ENCODE measurements around the gene PPP1R12A.

The PPP1R12A gene

DNA sequence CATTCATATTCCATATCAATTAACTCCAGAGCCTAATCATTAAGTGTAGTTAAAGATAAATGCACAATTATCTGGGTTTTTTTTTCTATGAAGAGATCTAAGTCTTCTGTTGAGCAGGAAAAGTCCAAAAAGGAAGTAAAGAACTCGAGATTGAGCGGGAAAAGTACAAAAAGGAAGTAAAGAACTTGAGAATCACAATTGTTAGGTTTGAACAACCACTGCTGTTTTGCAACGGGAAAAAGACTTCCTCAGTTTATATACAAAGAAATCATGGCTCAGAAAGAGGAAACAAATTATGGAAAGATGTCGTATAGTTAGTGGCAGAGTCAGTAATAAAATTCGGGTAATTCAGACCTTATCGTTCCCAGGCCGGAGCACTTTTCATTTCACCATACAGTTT lies 63.3 kb downstream of the PPP1R12A start:
- no peak overlapping the region for H3K27ac ChIP-seq (ENCODE audit: low read depth, low read length)
- H3K4me3 ChIP-seq (ENCODE audit: low read depth, low read length) = no peak overlapping the region
- H3K27me3 ChIP-seq (ENCODE audit: control insufficient read depth, insufficient read depth, low read length) = no peaks in the 10 kb centered on the region
- no peak overlapping the region for H3K9ac ChIP-seq (ENCODE audit: low read depth, low read length)
- H3K9me3 ChIP-seq (ENCODE audit: control insufficient read depth, insufficient read depth, low read length) = no peaks in the 10 kb centered on the region
- peaks cover 23% of the 10 kb centered on the region for H3K4me1 ChIP-seq (ENCODE audit: control insufficient read depth, insufficient read depth, low read length)
- peaks cover 22% of the 10 kb centered on the region for H3K36me3 ChIP-seq (ENCODE audit: control insufficient read depth, insufficient read depth, low read length)

DNA sequence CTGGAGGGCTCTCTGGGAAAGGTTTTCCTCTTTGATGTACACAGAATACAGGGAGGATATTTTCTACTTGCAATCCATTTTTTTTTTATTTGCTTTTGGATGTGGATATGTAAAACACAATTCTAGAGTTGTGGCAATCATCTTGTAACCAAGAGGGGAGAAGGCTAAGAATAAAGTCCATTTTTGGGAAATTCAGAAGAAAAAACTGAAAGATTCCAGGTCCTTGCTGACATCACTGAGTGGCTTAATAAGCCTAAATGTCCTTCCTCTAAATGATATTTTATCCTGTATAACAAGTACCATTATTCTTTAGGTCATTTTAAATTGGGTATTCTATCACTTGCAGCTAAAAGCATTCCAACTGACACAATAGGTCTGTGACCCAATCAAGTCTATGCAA lies 64.0 kb downstream of the PPP1R12A start:
- peaks cover 22% of the 10 kb centered on the region for H3K36me3 ChIP-seq (ENCODE audit: control insufficient read depth, insufficient read depth, low read length)
- no peak overlapping the region for H3K9ac ChIP-seq (ENCODE audit: low read depth, low read length)
- H3K27ac ChIP-seq (ENCODE audit: low read depth, low read length) = no peak overlapping the region
- H3K4me3 ChIP-seq (ENCODE audit: low read depth, low read length) = no peak overlapping the region
- no peaks in the 10 kb centered on the region for H3K9me3 ChIP-seq (ENCODE audit: control insufficient read depth, insufficient read depth, low read length)
- no peaks in the 10 kb centered on the region for H3K27me3 ChIP-seq (ENCODE audit: control insufficient read depth, insufficient read depth, low read length)
- peaks cover 16% of the 10 kb centered on the region for H3K4me1 ChIP-seq (ENCODE audit: control insufficient read depth, insufficient read depth, low read length)

DNA sequence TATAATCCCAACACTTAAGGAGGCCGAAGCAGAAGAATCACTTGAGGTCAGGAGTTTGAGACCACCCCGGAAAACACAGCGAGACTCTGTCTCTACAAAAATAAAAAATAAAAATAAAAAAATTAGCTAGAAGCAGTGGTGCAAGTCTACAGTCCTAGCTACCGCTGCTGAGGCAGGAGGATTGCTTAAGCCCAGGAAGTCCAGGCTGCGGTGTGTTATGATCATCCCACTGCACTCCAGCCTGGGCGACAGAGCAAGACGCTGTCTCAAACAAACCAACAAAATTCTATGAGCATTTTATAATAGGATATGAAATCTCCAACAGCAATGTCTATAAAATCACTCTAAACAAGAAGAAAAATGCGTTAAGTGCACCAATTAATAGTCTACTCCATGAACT lies 75.3 kb downstream of the PPP1R12A start:
- no peak overlapping the region for H3K27ac ChIP-seq (ENCODE audit: low read depth, low read length)
- peaks cover 4% of the 10 kb centered on the region; the same call in 1 of the 2 replicates for H3K36me3 ChIP-seq (ENCODE audit: control insufficient read depth, insufficient read depth, low read length)
- H3K4me1 ChIP-seq (ENCODE audit: control insufficient read depth, insufficient read depth, low read length) = peaks cover 8% of the 10 kb centered on the region
- H3K9me3 ChIP-seq (ENCODE audit: control insufficient read depth, insufficient read depth, low read length) = no peaks in the 10 kb centered on the region
- no peaks in the 10 kb centered on the region for H3K27me3 ChIP-seq (ENCODE audit: control insufficient read depth, insufficient read depth, low read length)
- H3K4me3 ChIP-seq (ENCODE audit: low read depth, low read length) = no peak overlapping the region
- no peak overlapping the region for H3K9ac ChIP-seq (ENCODE audit: low read depth, low read length)

DNA sequence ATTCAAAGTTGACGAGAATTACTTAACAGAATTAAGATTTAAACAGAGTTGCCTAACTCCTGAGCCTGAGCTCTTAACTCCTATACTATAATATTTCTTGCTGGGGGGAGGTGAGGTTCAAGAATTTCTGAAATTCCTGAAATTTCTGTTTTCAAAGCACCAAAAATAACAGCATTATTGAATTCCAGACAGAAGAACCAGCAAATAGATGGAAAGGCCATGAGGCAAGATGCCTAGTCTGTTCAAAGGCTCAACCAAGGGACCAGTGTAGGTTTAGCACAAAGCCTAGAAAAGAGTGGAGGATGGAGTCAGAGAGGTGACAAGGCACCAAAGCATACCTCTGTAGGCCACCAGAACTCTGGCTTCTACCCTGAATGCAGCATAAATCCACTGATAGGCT lies 76.4 kb downstream of the PPP1R12A start:
- Histone ChIP-seq H3K4me3 (ENCODE audit: low read depth, low read length) (no peak overlapping the region), H3K4me1 (ENCODE audit: control insufficient read depth, insufficient read depth, low read length) (peaks cover 8% of the 10 kb centered on the region), H3K36me3 (ENCODE audit: control insufficient read depth, insufficient read depth, low read length) (peaks cover 4% of the 10 kb centered on the region; the same call in 1 of the 2 replicates), H3K27ac (ENCODE audit: low read depth, low read length) (no peak overlapping the region), H3K27me3 (ENCODE audit: control insufficient read depth, insufficient read depth, low read length) (no peaks in the 10 kb centered on the region), H3K9me3 (ENCODE audit: control insufficient read depth, insufficient read depth, low read length) (no peaks in the 10 kb centered on the region), H3K9ac (ENCODE audit: low read depth, low read length) (no peak overlapping the region)

DNA sequence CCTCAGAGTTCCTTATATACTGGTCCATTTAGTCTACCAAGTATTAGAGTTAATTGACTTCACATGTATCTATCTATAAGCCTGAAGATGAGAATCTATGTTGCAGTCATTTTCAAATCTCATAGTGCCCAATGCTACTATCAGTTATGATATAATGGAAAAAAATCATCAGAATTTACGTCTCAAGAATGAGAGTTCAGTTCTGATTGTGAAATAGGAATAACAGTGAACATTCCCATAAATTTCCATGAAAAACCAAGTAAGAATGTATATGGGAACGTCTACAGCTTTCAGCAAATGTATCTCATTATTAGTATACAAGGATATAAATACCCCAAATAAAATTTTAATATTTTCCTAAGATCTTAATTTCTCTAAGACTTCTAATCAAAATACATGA lies 77.2 kb downstream of the PPP1R12A start:
- Histone ChIP-seq H3K4me3 (ENCODE audit: low read depth, low read length) (no peak overlapping the region), H3K4me1 (ENCODE audit: control insufficient read depth, insufficient read depth, low read length) (peaks cover 8% of the 10 kb centered on the region), H3K9me3 (ENCODE audit: control insufficient read depth, insufficient read depth, low read length) (no peaks in the 10 kb centered on the region), H3K27ac (ENCODE audit: low read depth, low read length) (no peak overlapping the region), H3K36me3 (ENCODE audit: control insufficient read depth, insufficient read depth, low read length) (peaks cover 4% of the 10 kb centered on the region; the same call in 1 of the 2 replicates), H3K27me3 (ENCODE audit: control insufficient read depth, insufficient read depth, low read length) (no peaks in the 10 kb centered on the region), H3K9ac (ENCODE audit: low read depth, low read length) (no peak overlapping the region)

DNA sequence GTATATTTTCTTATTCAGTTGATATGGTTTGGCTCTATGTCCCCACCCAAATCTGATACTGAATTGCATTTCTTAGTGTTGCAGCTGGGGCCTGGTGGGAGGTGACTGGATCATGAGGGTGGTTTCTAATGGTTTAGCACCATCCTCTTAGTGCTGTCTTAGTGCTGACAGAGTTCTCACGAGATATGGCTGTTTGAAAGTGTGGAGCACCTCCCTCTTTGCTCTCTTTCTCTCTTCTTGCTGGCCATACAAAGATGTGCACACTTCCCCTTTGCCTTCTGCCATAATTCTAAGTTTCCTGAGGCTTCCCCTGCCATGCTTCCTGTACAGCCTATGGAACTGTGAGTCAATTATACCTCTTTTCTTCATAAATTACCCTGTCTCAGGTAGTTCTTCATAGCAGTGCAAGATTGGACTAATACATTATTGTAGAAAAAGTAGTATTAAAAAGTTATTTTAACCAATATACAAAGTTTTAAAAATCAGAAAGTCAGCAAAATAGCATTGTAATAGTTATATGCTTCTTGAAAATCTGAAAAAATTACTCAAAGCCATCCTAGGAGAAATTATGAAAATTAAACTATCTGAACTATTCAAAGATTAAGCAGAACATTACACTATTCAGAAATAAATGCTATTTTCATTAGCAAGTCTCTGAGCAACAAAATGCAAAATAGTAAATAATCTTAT lies 84.1 kb downstream of the PPP1R12A start:
- Histone ChIP-seq H3K36me3 (ENCODE audit: control insufficient read depth, insufficient read depth, low read length) (no peaks in the 10 kb centered on the region), H3K27ac (ENCODE audit: low read depth, low read length) (no peak overlapping the region), H3K9ac (ENCODE audit: low read depth, low read length) (no peak overlapping the region), H3K4me3 (ENCODE audit: low read depth, low read length) (no peak overlapping the region), H3K4me1 (ENCODE audit: control insufficient read depth, insufficient read depth, low read length) (peaks cover 25% of the 10 kb centered on the region), H3K27me3 (ENCODE audit: control insufficient read depth, insufficient read depth, low read length) (no peaks in the 10 kb centered on the region), H3K9me3 (ENCODE audit: control insufficient read depth, insufficient read depth, low read length) (no peaks in the 10 kb centered on the region)

DNA sequence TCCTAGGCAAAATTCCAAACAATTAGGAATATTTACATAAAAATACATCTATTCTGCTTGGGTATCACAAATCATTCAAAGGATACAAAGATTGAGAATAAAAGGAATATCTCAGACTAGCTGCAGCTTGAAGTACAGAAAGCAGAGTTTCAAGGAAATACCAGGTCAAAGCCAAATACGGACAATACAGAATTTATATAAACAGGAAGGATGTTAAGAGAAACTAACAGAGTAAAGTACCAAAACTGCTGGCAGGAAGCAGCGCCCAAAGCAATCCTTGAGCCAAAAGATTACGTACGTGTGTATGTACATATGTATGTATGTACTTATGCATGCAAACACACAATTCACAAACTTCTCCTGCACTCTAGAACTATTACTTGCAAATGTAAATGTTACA lies 86.6 kb downstream of the PPP1R12A start:
- Histone ChIP-seq H3K27ac (ENCODE audit: low read depth, low read length) (peak overlapping the region; percentile 21), H3K27me3 (ENCODE audit: control insufficient read depth, insufficient read depth, low read length) (no peaks in the 10 kb centered on the region), H3K36me3 (ENCODE audit: control insufficient read depth, insufficient read depth, low read length) (peaks cover 13% of the 10 kb centered on the region), H3K9ac (ENCODE audit: low read depth, low read length) (no peak overlapping the region), H3K4me3 (ENCODE audit: low read depth, low read length) (no peak overlapping the region), H3K9me3 (ENCODE audit: control insufficient read depth, insufficient read depth, low read length) (no peaks in the 10 kb centered on the region), H3K4me1 (ENCODE audit: control insufficient read depth, insufficient read depth, low read length) (peaks cover 33% of the 10 kb centered on the region)

DNA sequence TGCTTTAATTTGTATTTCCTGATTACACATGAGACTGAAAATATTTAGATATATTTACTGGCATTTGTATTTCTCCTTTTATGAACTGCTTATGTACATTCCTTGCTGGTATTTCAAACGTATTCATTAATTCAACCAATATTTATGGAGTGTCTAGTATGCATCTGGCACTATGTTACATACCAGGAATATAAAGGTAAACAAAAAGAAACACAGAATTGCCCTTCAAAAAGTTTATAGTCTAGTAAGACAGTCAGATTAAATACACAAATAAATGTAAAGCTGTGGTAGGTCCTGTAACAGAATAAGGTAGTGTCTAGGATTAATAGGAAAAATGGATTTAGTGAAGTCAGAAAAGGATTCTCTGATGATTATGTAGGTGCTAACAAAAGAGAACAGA lies 87.5 kb downstream of the PPP1R12A start:
- Histone ChIP-seq H3K9ac (ENCODE audit: low read depth, low read length) (no peak overlapping the region), H3K4me1 (ENCODE audit: control insufficient read depth, insufficient read depth, low read length) (peaks cover 33% of the 10 kb centered on the region), H3K9me3 (ENCODE audit: control insufficient read depth, insufficient read depth, low read length) (no peaks in the 10 kb centered on the region), H3K4me3 (ENCODE audit: low read depth, low read length) (no peak overlapping the region), H3K27ac (ENCODE audit: low read depth, low read length) (no peak overlapping the region), H3K27me3 (ENCODE audit: control insufficient read depth, insufficient read depth, low read length) (no peaks in the 10 kb centered on the region), H3K36me3 (ENCODE audit: control insufficient read depth, insufficient read depth, low read length) (peaks cover 18% of the 10 kb centered on the region)

DNA sequence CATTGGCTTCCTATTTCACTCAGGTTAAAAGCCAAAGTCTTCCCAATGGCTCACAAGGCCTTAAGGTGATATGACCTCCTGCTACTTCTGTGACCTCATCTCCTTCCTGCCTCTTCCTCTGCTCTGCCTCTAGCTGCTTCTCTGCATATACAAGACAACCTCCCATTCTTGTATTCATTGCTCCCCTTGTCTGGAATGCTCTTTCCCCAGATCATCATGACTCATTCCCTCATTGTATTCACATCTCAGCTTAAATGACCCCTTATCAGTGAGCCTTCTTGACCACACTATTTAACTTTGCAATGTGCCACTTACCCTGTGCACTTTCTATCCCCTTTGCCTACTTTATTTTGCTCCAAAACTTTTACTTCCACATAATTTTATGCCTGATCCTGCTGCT lies 90.2 kb downstream of the PPP1R12A start:
- Histone ChIP-seq H3K27me3 (ENCODE audit: control insufficient read depth, insufficient read depth, low read length) (no peaks in the 10 kb centered on the region), H3K4me3 (ENCODE audit: low read depth, low read length) (no peak overlapping the region), H3K9ac (ENCODE audit: low read depth, low read length) (no peak overlapping the region), H3K9me3 (ENCODE audit: control insufficient read depth, insufficient read depth, low read length) (peaks cover 9% of the 10 kb centered on the region; the same call in 1 of the 2 replicates), H3K4me1 (ENCODE audit: control insufficient read depth, insufficient read depth, low read length) (peaks cover 25% of the 10 kb centered on the region), H3K27ac (ENCODE audit: low read depth, low read length) (peak overlapping the region; percentile 63), H3K36me3 (ENCODE audit: control insufficient read depth, insufficient read depth, low read length) (peaks cover 18% of the 10 kb centered on the region)

DNA sequence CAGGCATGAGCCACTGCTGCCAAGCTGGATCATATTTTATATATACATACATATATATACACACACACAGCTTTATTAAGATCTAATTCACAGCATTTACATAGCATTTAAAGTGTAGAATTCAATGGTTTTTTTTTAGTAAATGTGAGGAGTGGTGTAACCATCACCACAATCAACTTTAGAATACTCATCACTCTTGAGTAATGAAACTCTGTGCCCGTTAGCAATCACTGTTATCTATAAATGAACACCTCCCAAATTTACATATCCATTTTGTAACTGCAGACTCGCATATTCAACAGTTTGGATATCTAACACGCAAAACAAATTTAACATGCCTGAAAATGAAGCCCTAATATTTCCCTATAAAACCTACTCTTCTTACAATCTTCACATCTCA lies 90.9 kb downstream of the PPP1R12A start:
- Histone ChIP-seq H3K36me3 (ENCODE audit: control insufficient read depth, insufficient read depth, low read length) (peaks cover 25% of the 10 kb centered on the region), H3K9me3 (ENCODE audit: control insufficient read depth, insufficient read depth, low read length) (peaks cover 17% of the 10 kb centered on the region), H3K4me3 (ENCODE audit: low read depth, low read length) (no peak overlapping the region), H3K9ac (ENCODE audit: low read depth, low read length) (no peak overlapping the region), H3K27ac (ENCODE audit: low read depth, low read length) (peak overlapping the region; percentile 63), H3K4me1 (ENCODE audit: control insufficient read depth, insufficient read depth, low read length) (peaks cover 20% of the 10 kb centered on the region), H3K27me3 (ENCODE audit: control insufficient read depth, insufficient read depth, low read length) (no peaks in the 10 kb centered on the region)

DNA sequence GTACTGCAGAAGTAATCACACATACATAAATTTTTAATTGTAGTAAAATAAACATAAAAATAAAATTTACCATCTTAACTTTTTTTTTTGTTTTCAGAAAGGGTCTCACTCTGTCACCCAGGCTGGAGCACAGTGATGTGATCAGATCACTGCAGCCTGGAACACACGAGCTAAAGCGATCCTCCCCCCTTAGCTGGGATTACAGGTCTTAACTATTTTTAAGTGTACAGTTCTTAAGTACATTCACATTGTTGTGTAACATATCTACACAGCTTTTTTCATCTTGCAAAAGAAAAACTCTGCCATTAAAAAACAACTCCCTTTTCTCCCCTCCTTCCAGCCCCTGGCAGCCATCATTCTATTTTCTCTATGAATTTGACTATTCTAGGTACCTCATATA lies 92.3 kb downstream of the PPP1R12A start:
- Histone ChIP-seq H3K27me3 (ENCODE audit: control insufficient read depth, insufficient read depth, low read length) (no peaks in the 10 kb centered on the region), H3K9me3 (ENCODE audit: control insufficient read depth, insufficient read depth, low read length) (peaks cover 25% of the 10 kb centered on the region), H3K4me1 (ENCODE audit: control insufficient read depth, insufficient read depth, low read length) (peaks cover 11% of the 10 kb centered on the region; the same call in 1 of the 2 replicates), H3K36me3 (ENCODE audit: control insufficient read depth, insufficient read depth, low read length) (peaks cover 32% of the 10 kb centered on the region), H3K4me3 (ENCODE audit: low read depth, low read length) (no peak overlapping the region), H3K9ac (ENCODE audit: low read depth, low read length) (no peak overlapping the region), H3K27ac (ENCODE audit: low read depth, low read length) (no peak overlapping the region)
